CD4-positive, alpha-beta T cell treated with Interleukin-15 for 4 hours (primary cell): ENCODE measurements around the gene AFDN.
A peak's percentile ranks its signal among the peaks of the same experiment; 100 is the strongest.

ENCODE experiments used
- DNase-seq: peaks from one replicate; pipeline ENCODE4 v3.0.0-alpha.2; 2020; ENCODE audit warnings: low spot score

Gene AFDN

GRCh38 chr6:167812088-167812487, 14.6 kb upstream of the AFDN start:
- no peak for DNase-seq

GRCh38 chr6:167815296-167815980, 11.3 kb upstream of the AFDN start:
- no peak for DNase-seq

DNA sequence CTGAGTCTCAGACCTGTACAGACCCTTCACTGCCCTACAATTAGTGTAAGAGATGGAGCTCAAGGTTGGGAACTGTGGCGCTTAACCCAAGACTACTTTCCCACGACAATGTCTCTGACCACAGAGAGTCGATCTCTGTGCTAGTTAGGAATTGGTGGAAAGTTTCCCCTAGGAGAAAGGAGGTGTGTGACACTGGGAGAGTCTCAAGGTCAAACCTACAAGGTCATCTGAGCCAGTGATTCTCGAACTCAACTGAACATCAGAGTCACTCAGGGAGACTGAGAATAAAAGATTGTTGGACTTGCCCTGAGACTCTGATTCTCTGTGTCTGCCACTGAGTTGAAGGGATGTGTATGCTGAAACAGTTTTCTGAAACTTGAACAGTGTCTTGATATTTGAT, 9.7 kb upstream of the AFDN start:
- DNase-seq, result no peak

DNA sequence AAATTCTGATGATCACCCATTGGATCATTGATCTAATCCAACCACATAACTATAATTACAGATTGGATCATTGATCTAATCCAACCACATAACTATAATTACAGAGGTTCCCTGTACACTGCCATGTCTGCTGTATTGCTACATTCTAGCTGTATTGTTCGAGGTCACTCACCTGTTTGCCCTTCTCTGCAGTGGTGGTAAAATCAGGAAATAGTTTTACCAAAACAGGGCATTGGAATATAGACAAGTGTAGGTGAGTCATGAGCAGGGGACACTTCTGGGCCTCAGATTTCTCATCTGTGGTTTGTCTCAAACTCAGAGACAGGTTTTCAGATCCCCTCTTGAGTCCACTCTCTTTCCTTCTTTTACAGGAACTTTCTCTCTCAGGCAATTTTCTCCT, 9.0 kb upstream of the AFDN start:
- DNase-seq, result no peak

DNA sequence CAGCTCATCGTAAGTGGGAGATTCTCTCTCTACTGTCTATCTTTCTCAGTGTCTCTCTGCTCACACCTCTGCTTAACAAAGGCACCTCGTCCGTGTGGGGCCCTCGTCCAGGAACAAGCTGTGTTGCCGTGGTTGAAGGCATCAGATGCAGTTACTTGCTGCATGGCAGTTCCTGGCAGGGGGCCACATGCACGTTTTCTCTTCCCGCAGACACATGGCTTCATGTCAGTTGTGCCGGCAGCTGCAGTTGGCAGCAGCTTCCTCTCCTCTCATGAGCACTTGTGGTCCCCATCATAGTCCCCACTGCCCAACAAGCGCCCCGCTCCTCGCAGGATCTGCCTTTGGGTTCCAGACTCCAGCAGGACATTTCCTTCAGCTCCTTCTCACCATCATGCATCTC, 7.1 kb upstream of the AFDN start:
- no peak for DNase-seq

DNA sequence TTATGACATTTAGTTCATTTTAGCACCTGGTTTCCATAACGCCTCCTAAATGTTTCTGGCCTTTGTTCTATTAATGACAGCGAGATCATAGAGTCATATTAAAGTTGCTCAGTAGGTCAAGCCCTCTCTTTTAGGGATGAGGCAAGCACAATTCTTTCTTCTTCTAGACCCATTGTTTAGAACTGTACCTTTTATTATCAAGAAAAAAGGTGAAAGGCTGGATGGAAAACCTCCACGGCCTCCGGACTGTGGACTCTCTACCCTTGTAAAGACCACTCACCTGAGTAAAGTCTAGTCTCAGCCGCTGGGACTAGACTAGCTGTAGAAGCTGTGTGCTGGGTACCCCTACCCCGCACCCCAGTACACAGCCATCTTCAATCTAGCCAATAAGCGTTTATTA, 6.0 kb upstream of the AFDN start:
- no peak for DNase-seq

GRCh38 chr6:167824591-167825331, 1.9 kb upstream of the AFDN start:
- DNase-seq, result no peak

- DNase-seq, result peak; percentile 22
These were observed 1.1 kb upstream of the AFDN start for GRCh38 chr6:167825332-167826229.

GRCh38 chr6:167826230-167826895, 348 bp upstream of the AFDN start:
- DNase-seq, result peak; percentile 58

DNA sequence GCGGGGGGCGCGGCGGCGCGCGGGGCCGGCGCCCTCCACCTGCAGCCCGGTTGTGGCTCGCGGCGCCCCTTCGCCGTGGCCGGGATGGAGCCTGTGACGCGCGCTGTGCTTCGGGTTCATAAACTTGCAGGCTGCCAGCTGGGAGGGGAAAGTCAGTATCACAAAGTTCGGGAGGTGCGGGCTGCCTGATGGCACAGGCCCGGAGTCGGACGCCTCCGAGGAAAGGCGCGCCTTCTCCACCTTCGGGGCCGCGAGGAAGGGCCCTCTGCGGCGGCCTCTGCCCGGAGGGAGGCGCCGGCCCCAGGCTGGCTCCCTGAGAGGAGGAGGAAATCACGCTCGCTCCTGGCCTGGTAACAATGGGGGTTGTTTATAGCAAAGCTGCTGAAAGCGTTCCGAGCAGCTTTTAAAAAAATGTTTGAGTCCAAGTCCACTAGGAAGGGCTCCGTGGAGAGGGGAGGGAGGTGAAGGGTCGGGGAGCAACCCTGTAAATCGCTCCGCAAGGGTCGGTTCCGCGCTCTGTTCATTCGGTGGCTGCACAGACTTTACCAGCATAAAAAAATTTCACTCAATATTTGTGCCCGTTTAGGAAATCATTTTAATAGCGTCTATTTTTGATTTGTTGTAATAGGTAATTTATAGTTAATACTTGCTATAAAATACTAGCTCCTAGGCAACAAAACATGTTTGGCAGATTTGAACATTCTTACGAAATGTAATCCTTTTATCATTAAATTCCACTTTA, 1.0 kb downstream of the AFDN start:
- DNase-seq, result peak; percentile 9

GRCh38 chr6:167828325-167828956, 1.7 kb downstream of the AFDN start:
- DNase-seq, result no peak

DNA sequence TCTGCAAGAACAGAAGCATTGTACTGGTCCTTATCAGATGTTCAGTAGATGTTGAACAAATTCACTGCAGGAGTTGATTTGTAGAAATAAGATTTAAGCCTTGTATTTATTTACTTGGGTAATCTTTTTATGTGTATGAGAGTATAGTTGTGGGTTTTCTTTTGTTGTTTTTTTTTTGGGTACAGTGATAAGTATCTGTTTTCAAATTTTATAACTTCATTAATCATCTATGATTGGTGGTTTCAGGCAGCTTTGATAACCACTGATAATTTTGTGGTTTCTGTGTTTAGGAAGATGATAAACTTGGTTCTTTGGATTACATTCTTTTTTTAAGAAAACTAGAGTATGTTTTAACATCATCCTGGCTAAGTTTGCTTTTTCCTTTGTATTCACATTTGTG, 2.8 kb downstream of the AFDN start:
- no peak for DNase-seq

- no peak for DNase-seq
These were observed 4.6 kb downstream of the AFDN start for GRCh38 chr6:167831281-167831828.

DNA sequence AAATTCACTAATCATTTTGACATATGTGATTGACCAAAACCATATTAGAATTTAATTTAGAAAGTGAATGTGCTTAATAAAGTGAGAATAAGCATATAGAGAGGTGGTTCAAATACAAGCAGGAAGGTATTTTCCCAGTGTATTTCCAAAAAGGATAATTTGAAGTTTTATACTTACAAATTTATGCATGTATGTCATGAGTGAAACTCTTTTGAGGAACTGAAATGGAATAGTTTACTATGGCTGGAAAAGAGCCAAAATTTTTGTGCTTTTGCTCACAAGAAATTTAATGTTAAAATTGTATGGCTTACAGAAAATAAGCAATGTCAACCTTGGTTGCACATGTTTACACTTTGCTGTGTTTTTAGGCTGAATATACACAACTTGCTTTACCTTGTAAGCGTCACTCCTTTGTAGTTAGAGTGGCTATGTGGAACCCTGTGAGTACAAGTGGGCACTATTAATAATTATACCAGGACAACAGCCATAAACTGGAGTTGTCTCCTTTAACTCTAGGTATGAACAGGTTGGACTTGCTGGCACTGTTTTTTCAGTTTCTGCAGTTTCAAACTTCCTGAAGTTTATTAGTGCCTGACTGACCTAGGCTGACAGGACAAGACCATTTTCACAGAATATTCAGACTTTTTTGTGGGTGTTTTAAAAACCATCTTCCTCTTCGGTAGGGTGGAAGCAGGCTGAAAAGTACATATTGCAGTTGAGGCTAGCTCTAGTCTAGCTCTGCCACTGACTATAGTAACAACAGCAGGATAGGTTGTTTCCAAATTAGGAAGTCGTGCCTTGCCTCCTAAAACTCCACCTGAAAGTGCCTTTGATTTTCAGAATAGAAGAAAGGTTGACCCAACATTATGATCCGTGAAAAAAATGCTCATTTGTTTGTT, 6.0 kb downstream of the AFDN start:
- DNase-seq, result no peak

DNA sequence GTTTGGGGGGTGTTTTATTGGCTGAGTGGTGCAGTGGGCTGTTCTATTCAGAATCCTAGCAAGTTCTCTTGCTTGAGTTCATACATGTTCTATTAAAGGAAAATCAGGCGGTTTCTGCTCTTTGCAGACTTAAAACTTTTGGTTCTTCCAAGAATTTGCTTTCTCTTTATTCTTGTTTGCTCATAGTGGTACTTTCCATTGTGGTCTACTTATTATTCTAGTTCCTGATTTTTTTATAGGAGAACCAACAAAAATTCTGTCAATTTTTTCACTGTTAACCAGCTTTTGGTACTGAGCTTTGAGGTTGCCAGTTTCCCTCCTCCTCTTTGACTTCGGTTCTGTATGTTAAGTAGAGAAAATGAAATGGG, 6.7 kb downstream of the AFDN start:
- peak; percentile 41 for DNase-seq

GRCh38 chr6:167835260-167835659, 8.5 kb downstream of the AFDN start:
- no peak for DNase-seq

GRCh38 chr6:167836721-167837120, 10.0 kb downstream of the AFDN start:
- DNase-seq, result no peak

DNA sequence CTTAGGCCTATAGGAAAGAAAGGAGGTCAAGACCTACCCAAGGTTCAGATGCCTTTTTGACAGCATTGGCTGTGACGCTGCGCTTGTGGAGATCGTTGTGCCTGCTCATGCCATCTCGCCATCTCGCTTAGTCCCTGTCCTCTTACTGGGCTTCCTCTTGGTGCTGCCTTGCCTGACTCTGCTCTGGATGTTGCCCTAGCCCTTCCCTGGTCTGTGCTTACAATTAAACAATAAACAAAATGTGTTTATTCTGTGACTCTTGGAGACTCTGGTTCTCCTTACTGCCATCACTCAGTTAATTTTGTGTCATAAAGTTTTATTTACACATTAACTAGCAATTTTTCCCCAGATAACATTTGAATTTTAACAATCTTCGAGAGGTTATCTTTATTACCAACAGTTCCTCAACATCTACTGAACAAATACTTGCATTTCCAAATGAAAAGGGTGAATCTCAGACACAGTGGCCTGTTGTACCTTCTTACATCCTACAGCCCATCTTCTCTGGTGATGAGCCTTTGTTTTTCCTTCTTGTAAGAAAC, 11.6 kb downstream of the AFDN start:
- DNase-seq, result no peak

GRCh38 chr6:167839343-167839742, 12.6 kb downstream of the AFDN start:
- DNase-seq, result no peak
